ENCODE data around the gene TRIM28.

GRCh38 chr19:58516964-58517833 is 26.7 kb upstream of the TRIM28 start:
- no peak for TF ChIP-seq ZNF274 (IDR thresholded peaks at IDR 0.05; ENCODE audit: low read depth, low read length)
- TF ChIP-seq YY1 (IDR thresholded peaks at IDR 0.05; ENCODE audit: insufficient read depth, insufficient read length): no peak
- TF ChIP-seq SUZ12 (IDR thresholded peaks at IDR 0.05; ENCODE audit: extremely low read depth, insufficient read depth, insufficient read length): no peak

Measured in NT2/D1 (cell line).